Measurements from ENCODE around the gene LRIT2. TPM values are rescaled to one million over a fixed set of nuclear protein-coding genes. Genes with fewer than 3 reads are reported as not detected.

Gene LRIT2
- total RNA-seq, 1 donor from 2014 or later, result not detected

DNA sequence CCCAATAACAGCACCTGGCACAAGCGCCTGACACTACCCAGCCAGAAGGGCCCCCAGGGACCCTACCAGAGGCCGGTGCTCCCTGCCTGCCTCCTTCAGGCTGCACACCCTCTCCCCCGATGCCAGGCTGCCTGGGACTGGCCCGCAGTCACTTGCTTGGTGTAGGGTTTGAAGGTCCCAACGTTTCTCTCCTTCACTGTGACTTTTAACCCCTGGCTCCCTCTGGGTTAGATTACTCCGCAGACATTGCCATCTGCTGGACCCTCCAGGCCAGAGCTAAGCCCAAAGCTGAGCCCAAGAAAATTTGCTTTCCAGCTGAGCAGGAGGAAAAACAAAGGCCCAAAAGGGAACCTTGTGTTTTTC lies 24.1 kb downstream of the LRIT2 start:
- no peaks in the 10 kb centered on the region for H3K36me3 Mint-ChIP-seq
- H3K4me3 Mint-ChIP-seq, result no peak overlapping the region
- H3K27ac Mint-ChIP-seq, result no peak overlapping the region
- H3K27me3 Mint-ChIP-seq (ENCODE audit: low read depth), result peaks cover 65% of the 10 kb centered on the region
- no peaks in the 10 kb centered on the region for H3K9me3 Mint-ChIP-seq
- no peak for DNase-seq (ENCODE audit: low spot score in 2 of 2, unreplicated experiment in 2 of 2)
- TF ChIP-seq CTCF (IDR thresholded peaks at IDR 0.05; ENCODE audit: unreplicated experiment), result no peak
- no peaks in the 10 kb centered on the region for H3K4me1 Mint-ChIP-seq

DNA sequence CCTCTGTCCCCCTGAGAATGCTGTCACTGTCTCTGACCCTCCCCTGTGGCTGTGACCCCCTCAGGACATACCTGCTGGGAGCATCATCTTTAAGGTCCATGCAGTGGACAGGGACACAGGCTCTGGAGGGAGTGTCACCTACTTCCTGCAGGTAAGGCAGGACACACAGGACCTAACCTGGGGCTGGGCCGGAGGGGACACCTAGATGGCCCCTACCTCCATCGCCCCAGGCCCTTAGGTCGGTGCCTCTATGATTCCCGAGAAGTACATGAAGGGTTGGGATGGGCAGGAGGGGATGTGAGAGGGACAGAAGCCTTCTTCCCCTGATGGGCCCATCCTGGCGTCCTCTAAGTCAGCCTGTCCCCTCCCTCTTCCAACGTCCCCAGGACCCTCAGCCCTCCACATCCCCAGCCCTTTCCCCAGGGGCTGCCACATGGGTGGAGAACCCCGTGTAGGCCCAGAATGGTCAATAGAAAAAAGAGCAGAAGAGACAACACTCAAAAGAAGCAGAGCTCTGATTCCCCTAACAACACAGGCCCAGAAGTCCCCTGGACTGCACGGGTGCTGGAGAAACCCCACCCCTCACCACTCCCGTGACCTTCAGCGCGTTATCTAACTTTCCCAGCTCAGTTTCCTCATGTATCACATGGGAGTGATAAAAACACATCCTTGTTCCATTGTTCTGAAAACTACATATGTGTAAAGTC lies 24.7 kb downstream of the LRIT2 start:
- no peaks in the 10 kb centered on the region for H3K36me3 Mint-ChIP-seq
- no peak for TF ChIP-seq CTCF (IDR thresholded peaks at IDR 0.05; ENCODE audit: unreplicated experiment)
- peaks cover 66% of the 10 kb centered on the region for H3K27me3 Mint-ChIP-seq (ENCODE audit: low read depth)
- no peak overlapping the region for H3K27ac Mint-ChIP-seq
- no peaks in the 10 kb centered on the region for H3K9me3 Mint-ChIP-seq
- no peak overlapping the region for H3K4me3 Mint-ChIP-seq
- no peak for DNase-seq (ENCODE audit: low spot score in 2 of 2, unreplicated experiment in 2 of 2)
- no peaks in the 10 kb centered on the region for H3K4me1 Mint-ChIP-seq

- H3K36me3 Mint-ChIP-seq, result no peaks in the 10 kb centered on the region
- peaks cover 76% of the 10 kb centered on the region for H3K27me3 Mint-ChIP-seq (ENCODE audit: low read depth)
- no peak overlapping the region for H3K4me3 Mint-ChIP-seq
- no peak for DNase-seq (ENCODE audit: low spot score in 2 of 2, unreplicated experiment in 2 of 2)
- no peak overlapping the region for H3K27ac Mint-ChIP-seq
- no peaks in the 10 kb centered on the region for H3K4me1 Mint-ChIP-seq
- no peaks in the 10 kb centered on the region for H3K9me3 Mint-ChIP-seq
- TF ChIP-seq CTCF (IDR thresholded peaks at IDR 0.05; ENCODE audit: unreplicated experiment), result no peak
Observed at GRCh38 chr10:84198206-84198915, 27.0 kb downstream of the LRIT2 start.

DNA sequence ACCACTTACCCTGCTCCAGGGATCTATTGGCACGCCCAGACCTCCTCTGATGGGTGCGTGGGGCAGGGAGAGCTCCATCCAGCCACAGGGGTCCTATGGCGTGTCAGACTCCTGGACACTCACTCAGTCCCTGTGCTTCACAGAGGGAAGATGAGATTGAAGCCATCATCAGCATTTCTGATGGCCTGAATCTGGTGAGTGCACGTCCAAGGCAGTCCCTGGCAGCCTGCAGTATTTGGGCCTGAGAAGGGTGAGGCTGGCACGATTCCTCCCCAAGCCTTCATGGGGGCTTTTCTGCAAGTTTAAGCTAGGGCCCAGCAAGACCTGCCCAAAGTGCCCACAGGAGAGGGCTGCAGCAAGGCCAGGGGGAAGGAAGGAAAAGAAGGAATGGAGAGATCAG lies 27.7 kb downstream of the LRIT2 start:
- no peaks in the 10 kb centered on the region for H3K36me3 Mint-ChIP-seq
- DNase-seq (ENCODE audit: low spot score in 2 of 2, unreplicated experiment in 2 of 2), result no peak
- H3K9me3 Mint-ChIP-seq, result no peaks in the 10 kb centered on the region
- no peaks in the 10 kb centered on the region for H3K4me1 Mint-ChIP-seq
- H3K27me3 Mint-ChIP-seq (ENCODE audit: low read depth), result peaks cover 83% of the 10 kb centered on the region
- no peak overlapping the region for H3K27ac Mint-ChIP-seq
- no peak overlapping the region for H3K4me3 Mint-ChIP-seq
- TF ChIP-seq CTCF (IDR thresholded peaks at IDR 0.05; ENCODE audit: unreplicated experiment), result no peak

DNA sequence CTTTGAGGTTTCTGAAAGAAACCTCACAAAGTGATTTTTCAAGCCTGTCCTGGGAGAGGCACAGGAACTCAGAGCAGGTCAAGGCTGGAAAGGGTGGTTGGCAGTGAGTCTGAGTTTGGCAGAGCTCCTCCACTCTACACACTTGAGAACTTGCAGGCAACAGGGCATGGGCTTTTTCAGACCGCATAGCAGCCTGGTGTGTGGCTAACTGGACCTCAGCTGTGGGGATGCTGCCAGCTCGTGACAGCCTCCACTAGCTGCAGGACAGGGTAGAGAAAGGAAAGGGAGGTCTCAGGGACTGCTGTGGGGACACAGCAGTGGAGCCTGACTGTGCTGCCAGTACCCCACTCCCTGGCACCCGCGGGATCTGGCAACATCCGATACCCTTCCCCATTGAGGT lies 28.4 kb downstream of the LRIT2 start:
- Mint-ChIP-seq H3K27me3 (ENCODE audit: low read depth) (peaks cover 86% of the 10 kb centered on the region), H3K9me3 (no peaks in the 10 kb centered on the region), H3K4me3 (no peak overlapping the region), H3K36me3 (no peaks in the 10 kb centered on the region), H3K27ac (no peak overlapping the region), H3K4me1 (no peaks in the 10 kb centered on the region)
- TF ChIP-seq CTCF (IDR thresholded peaks at IDR 0.05; ENCODE audit: unreplicated experiment), result no peak
- DNase-seq (ENCODE audit: low spot score in 2 of 2, unreplicated experiment in 2 of 2), result no peak
